GM08714 (cell line): ENCODE data around the gene VPS41.
A peak's percentile ranks its signal among the peaks of the same experiment; 100 is the strongest.

Experiments
- H3K4me3 ChIP-seq: fragments of 200-500 bp; sonication (Bioruptor generic); 2 replicates; pipeline ENCODE4 v1.5.1; 2014; ENCODE audit warnings: mild to moderate bottlenecking, low read length, inconsistent platforms
- ZNF274 ChIP-seq: IDR thresholded peaks from 2 replicates; pipeline ENCODE4 v1.6.1; 2012; ENCODE audit warnings: mild to moderate bottlenecking, low read depth, low read length

The VPS41 gene

GRCh38 chr7:38929460-38930171, 20.6 kb upstream of the VPS41 start:
- no peak overlapping the region for H3K4me3 ChIP-seq
- TF ChIP-seq ZNF274: no peak

GRCh38 chr7:38928506-38928905, 19.5 kb upstream of the VPS41 start:
- H3K4me3 ChIP-seq: no peak overlapping the region
- no peak for TF ChIP-seq ZNF274

- H3K4me3 ChIP-seq: no peak overlapping the region
- no peak for TF ChIP-seq ZNF274
These were observed 18.8 kb upstream of the VPS41 start for GRCh38 chr7:38927751-38928150.

- H3K4me3 ChIP-seq: no peak overlapping the region
- no peak for TF ChIP-seq ZNF274
These were observed 11.7 kb upstream of the VPS41 start for GRCh38 chr7:38920731-38921130.

- no peak overlapping the region for H3K4me3 ChIP-seq
- no peak for TF ChIP-seq ZNF274
These were observed 7.4 kb upstream of the VPS41 start for GRCh38 chr7:38916396-38916795.

GRCh38 chr7:38909870-38910269, 879 bp upstream of the VPS41 start:
- H3K4me3 ChIP-seq: no peak overlapping the region
- TF ChIP-seq ZNF274: no peak

- H3K4me3 ChIP-seq: peak overlapping the region; percentile 95; the same call in 1 of the 2 replicates
These were observed 1.2 kb downstream of the VPS41 start for GRCh38 chr7:38907766-38908165.

GRCh38 chr7:38907066-38907465, 1.9 kb downstream of the VPS41 start:
- H3K4me3 ChIP-seq: peak overlapping the region; percentile 30
- no peak for TF ChIP-seq ZNF274

More at GRCh38 chr7:38907766-38908165, 1.2 kb downstream of the VPS41 start:
- TF ChIP-seq ZNF274: no peak

GRCh38 chr7:38905056-38905759, 3.8 kb downstream of the VPS41 start:
- H3K4me3 ChIP-seq: peak overlapping the region; percentile 35; the same call in 1 of the 2 replicates
- no peak for TF ChIP-seq ZNF274

- no peak for TF ChIP-seq ZNF274
- H3K4me3 ChIP-seq: no peak overlapping the region
These were observed 5.9 kb downstream of the VPS41 start for GRCh38 chr7:38903057-38903456.

GRCh38 chr7:38902449-38902848, 6.5 kb downstream of the VPS41 start:
- TF ChIP-seq ZNF274: no peak
- H3K4me3 ChIP-seq: no peak overlapping the region

- no peak overlapping the region for H3K4me3 ChIP-seq
- no peak for TF ChIP-seq ZNF274
These were observed 15.9 kb downstream of the VPS41 start for GRCh38 chr7:38893061-38893460.

GRCh38 chr7:38890597-38890996, 18.4 kb downstream of the VPS41 start:
- no peak for TF ChIP-seq ZNF274

GRCh38 chr7:38889872-38890432, 19.0 kb downstream of the VPS41 start:
- TF ChIP-seq ZNF274: no peak
- H3K4me3 ChIP-seq: no peak overlapping the region

More at GRCh38 chr7:38890597-38890996, 18.4 kb downstream of the VPS41 start:
- no peak overlapping the region for H3K4me3 ChIP-seq

- H3K4me3 ChIP-seq: no peak overlapping the region
- no peak for TF ChIP-seq ZNF274
These were observed 19.9 kb downstream of the VPS41 start for GRCh38 chr7:38889079-38889478.
